HG02588 (cell line): ENCODE data around the gene HOXA2.

ENCODE experiments used
- ATAC-seq: cut with Tn5 transposase; IDR thresholded peaks from one replicate; pipeline ENCODE4 v1.9.1; 2021; ENCODE audit warnings: mild to moderate bottlenecking, moderate library complexity; ENCODE audit not compliant: unreplicated experiment

The HOXA2 gene

DNA sequence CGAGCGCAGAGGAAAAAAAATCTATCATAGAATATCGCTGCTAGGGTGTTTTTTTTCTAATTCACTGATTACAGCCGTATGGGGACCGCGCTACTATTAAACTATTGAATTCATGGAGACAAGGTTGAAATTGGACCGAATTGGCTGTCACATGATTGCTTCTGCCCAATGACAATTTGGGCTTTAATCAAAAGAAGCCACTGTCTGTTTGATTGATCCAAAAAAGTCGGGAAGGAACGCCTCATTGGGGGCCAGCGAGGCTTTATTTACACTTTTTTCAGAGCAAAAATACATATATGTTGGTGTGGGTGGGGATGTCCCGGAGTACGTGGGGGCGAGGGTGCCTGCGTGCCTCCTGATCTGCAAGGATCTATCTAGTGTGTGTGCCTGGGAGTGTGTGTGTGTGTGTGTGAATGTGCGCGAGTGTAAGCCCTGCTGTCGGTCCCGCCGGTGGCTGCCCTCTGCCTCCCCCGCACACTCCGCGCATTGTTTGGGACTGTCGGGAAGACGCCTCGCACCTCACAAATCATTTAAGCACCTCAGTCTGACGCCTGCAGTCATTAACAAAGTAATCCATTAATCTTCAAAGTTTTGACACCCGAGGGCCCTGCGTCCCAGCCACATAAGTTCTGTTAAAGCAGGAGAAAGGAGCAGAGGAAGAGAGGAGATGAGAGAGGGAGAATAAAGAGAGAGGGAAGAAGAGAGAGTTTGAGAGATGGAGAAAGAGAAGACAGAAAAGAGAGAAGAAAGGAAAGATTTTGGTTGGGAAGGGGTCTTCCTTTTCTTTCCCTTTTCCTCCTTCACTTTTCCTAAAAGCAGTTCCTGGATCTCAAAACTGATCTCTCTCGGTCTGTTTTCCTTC is at the start of gene HOXA2:
Gene HOXA2 (minus strand): TSS at position 103 of the 862 bp plus-strand sequence. CDS start 183 bp downstream, outside the sequence.
- no peak for ATAC-seq

DNA sequence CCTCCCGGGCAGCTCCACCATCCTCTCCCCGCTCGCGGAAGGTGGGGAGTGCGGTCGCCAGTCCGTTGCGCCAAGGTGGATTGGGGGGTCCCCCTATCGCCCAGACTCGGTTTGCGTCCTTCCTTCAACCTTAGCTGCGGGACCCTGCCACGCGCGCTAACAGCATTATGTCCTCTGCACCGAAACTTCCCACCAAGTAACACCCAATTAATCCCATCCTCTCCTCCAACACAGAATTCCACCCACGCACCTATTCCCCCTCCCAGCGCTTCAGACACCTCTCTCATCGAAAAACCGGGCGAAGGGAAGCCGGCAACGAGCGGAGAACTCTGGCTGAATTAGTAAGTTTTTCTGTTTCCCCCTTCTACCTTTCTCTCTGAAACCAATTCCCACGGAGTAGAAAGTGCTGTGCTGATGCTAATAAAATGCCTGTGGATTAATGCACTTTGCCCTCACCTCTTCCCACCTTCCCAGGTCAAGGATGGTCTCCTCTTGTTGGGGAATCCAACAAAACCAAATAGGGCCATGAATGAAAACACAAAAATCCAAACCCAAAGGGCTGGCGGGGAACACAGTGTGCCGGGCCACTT is 49.0 kb upstream of the HOXA2 start:
- no peak for ATAC-seq

- ATAC-seq = peak; percentile 72
Observed at GRCh38 chr7:27150568-27151340, 48.3 kb upstream of the HOXA2 start.

- ATAC-seq = no peak
Observed at GRCh38 chr7:27149842-27150567, 47.5 kb upstream of the HOXA2 start.

DNA sequence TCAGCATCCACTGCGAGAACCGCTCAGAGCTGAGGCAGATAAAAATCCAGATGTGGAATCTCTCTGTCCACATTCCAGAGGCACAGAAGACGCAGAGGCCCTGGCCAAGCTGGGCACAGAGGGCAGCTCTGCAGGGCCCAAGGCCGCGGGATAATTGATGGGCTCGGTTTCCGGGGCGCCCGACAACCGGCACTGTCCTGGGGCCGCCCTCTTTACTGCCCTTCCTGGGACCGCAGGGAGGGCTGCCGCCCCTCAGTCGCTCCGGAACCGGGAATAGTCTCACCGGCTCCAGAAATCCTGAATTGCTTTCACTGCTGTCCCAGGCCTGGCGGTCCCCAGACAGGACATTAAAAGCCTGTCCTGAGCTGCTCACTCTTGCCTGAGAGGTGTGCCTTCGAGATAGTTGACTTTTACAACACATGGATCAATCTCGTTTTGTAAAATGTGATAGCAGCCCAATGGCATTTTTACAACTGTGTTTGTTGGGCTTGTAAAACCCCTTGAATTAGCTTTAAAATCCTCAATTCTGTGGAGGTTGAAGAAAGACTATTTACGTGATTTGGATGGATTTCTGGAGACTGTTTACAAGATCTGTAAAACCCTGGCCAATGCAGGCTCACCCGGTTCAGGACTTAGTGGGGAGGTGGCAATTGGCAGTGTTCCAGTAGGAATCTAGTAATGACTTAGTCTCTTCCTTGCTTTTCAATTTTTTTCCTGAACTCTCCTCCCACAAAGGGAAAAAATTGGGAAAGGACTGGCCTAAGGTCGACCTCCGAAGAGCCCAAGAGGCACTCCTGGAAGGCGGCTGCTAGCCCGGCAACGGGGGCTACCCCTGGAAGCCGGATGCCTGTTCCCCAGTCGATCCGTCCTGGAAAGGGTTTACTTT is 46.5 kb upstream of the HOXA2 start:
- no peak for ATAC-seq

- no peak for ATAC-seq
Observed at GRCh38 chr7:27148031-27148755, 45.7 kb upstream of the HOXA2 start.

GRCh38 chr7:27147199-27148030 is 44.9 kb upstream of the HOXA2 start, which contains the start of gene HOXA6:
Gene HOXA6, minus strand, starts transcription at chr7:27147774. Its CDS starts 25 bp downstream, at chr7:27147749.
- no peak for ATAC-seq

GRCh38 chr7:27146491-27147198 is 44.2 kb upstream of the HOXA2 start:
- no peak for ATAC-seq

DNA sequence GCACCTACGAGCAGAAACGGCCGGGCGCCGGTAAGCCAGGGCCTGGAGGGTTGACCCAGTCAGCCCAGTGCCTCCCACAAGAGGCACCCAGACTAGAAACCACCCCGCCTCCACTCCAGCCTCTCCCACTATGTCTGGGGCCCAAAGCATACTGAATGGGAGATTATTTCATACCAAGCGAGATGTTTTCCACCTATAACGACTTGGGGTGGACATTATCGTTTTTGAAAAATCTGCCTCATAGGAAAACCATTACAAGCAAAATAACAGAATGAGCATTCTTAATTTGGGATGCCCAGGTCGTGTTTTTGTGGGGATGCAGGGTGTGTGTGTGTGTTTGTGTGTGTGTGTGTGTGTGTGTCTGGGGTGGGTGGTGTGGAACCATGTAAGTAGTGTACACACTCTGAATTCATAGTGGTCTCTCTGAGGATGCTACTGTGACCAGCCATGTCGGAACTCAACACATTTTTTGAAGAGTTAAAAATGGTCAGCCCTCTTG is 43.5 kb upstream of the HOXA2 start:
- ATAC-seq = no peak

- ATAC-seq = no peak
Observed at GRCh38 chr7:27145165-27145913, 42.9 kb upstream of the HOXA2 start.

GRCh38 chr7:27144781-27145164 is 42.3 kb upstream of the HOXA2 start:
- ATAC-seq = no peak

DNA sequence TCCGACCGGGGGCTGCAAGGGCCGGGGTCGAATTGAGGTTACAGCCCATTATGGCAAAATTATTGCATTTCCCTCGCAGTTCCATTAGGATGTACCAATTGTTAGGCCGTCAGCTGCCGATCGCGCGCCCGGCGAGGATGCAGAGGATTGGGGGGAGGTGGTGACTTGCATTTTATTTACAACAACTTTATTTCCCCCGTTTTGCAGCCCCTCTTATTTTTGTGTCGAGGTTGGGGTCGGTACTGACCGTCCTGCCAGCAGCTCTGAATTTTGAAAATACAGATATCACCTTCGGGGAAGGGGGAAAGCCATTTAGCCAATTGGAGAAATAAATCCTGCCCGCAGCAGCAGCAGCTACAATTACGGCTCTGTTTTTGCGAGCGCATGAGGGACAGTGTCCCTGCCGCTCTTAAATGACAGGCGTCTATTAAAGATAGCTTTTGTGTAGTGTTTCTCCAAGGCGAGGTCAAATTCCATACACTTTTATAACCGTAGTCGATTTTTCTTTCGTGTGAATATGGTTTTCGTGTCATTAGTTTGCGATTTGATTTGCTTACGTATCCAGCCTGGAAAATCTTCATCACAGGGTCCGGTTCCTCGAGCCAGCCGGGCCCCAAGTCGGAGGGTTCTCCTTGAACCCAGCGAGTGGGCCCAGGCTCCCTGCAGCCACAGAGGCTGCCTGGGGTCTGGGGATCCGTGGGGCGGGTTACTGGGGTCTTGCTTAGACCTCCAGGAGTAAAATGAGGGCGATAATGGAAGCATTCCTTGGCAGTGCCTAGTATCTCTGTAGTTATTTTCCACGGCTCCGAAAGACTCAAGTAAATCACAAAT is 41.7 kb upstream of the HOXA2 start:
- no peak for ATAC-seq

DNA sequence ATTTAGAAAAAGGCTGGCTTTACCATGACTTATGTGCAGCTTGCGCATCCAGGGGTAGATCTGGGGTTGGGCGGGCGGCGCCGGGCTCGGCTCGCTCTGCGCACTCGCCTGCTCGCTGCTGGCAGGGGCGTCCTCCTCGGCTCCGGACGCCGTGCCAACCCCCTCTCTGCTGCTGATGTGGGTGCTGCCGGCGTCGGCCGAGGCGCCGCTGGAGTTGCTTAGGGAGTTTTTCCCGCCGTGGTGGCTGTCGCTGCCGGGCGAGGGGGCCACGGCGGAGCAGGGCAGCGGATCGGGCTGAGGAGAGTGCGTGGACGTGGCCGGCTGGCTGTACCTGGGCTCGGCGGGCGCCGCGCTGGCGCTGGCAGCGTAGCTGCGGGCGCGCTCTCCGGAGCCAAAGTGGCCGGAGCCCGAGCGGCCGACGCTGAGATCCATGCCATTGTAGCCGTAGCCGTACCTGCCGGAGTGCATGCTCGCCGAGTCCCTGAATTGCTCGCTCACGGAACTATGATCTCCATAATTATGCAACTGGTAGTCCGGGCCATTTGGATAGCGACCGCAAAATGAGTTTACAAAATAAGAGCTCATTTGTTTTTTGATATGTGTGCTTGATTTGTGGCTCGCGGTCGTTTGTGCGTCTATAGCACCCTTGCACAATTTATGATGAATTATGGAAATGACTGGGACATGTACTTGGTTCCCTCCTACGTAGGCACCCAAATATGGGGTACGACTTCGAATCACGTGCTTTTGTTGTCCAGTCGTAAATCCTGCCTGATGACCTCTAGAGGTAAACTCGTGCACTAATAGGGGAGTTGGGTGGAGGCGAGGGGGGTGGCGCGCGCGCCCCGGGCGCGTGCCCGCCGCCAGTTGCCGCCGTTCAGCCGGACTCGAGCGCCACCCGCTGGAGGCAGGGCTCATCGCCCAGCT is 40.8 kb upstream of the HOXA2 start, which contains the start of gene HOXA5:
Gene HOXA5 (minus strand): TSS at position 659 of the 927 bp plus-strand sequence. CDS start 74 bp downstream, at position 585.
- no peak for ATAC-seq

DNA sequence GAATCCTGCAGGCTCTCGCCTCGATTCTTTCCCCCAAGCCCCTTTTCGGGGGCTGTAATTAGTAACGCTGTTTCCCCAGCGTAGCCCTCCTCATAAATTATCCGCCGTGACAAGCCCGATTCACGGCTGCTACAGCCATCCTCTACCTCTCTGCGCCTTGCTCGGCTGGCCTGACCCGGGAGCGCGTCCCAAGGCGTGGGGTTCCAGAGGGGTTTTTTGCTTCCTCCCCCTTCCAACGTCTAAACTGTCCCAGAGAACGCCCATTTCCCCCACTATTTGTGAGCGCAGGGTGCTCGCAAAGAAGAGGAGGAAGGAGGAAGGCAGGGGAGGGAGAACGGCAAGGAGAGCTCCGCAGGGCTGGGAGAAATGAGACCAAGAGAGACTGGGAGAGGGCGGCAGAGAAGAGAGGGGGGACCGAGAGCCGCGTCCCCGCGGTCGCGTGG is 40.1 kb upstream of the HOXA2 start:
- no peak for ATAC-seq
